LoVo (cell line): Measurements from ENCODE around the gene CCT4.
"Not testable (repeated sequence)": the region's sequence is repeated elsewhere in the genome, so short reads cannot be mapped to it uniquely, and the experiment has no call there.

Source experiments
- DNase-seq: peaks from one replicate; pipeline ENCODE4 v3.0.0-alpha.2; 2016; ENCODE audit warnings: low spot score

CCT4 gene, protein sequence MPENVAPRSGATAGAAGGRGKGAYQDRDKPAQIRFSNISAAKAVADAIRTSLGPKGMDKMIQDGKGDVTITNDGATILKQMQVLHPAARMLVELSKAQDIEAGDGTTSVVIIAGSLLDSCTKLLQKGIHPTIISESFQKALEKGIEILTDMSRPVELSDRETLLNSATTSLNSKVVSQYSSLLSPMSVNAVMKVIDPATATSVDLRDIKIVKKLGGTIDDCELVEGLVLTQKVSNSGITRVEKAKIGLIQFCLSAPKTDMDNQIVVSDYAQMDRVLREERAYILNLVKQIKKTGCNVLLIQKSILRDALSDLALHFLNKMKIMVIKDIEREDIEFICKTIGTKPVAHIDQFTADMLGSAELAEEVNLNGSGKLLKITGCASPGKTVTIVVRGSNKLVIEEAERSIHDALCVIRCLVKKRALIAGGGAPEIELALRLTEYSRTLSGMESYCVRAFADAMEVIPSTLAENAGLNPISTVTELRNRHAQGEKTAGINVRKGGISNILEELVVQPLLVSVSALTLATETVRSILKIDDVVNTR

DNA sequence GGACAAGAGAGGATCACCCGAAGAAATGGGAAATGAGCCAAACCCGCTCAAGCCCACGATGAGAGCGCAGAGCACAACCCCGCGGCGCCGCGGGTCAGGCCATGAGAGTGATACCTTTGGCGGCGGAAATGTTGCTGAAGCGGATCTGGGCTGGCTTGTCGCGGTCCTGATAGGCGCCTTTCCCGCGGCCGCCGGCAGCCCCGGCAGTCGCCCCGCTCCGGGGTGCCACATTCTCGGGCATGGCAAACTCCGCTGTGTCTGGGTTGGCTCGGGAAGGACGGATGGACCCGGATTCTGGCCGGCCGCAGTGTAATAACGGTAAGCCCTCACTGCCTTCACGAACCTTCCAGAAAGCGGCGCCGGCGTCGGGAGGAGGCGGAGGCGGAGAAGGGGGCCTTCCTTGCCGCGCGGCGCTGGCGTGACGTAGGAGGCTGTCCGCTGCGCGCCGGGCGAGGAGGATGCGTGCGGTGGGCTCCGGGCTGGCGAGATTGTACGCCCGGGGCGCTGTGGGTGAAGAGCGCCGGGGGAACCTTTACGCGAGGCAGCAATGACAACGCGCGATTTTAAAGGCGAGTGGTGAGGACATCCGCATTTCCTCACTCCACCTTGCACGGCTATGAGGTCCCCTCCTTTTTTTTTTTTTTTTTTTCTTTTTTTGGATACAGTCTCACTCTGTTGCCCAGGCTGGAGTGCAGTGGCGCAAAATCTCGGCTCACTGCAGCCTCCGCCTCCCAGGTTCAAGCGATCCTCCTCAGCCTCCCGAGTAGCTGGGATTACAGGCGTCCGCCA lies at the start of gene CCT4:
Gene CCT4, minus strand, starts transcription at position 390 of the 789 bp plus-strand sequence. Its CDS starts 149 bp downstream, at position 241.
- DNase-seq: peak; percentile 87

DNA sequence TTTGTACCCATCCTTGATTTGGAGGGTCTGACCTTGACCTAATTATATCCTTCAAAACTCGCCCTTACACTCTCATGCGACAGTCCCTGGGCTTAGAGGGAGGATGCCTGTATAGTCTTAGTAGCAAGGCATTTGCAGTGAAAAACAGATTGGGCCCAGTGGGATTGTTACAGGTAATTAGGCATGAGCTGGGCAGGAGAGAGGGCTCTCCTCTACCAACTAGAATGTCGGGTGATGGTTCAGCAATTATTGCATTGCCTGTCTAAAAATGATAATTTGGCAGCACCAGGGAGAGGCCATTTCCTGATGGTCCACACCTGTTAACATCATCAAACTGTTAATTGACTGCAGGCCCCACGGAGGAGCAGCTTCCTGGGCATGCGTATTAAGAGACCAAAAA lies 49.4 kb upstream of the CCT4 start:
- DNase-seq: no peak

DNA sequence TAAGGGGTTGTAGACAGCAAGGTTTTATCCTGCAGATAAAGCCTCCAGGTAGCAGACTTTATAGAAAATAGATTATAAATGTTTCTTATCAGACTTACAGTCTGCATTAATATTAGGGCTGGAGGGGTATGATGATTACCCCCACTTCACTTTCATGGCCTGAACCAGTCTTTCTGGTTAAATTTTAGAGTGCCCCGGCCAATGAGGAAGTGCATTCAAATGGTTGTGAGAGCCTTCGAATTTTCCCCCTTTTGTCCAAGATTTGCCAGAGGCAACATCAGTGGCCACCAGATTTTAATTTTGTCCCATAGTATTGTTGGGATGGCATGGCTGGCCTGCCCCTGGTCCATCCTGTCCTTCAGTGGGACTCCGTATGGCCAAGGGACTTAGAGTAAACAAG lies 48.6 kb upstream of the CCT4 start:
- no peak for DNase-seq

DNA sequence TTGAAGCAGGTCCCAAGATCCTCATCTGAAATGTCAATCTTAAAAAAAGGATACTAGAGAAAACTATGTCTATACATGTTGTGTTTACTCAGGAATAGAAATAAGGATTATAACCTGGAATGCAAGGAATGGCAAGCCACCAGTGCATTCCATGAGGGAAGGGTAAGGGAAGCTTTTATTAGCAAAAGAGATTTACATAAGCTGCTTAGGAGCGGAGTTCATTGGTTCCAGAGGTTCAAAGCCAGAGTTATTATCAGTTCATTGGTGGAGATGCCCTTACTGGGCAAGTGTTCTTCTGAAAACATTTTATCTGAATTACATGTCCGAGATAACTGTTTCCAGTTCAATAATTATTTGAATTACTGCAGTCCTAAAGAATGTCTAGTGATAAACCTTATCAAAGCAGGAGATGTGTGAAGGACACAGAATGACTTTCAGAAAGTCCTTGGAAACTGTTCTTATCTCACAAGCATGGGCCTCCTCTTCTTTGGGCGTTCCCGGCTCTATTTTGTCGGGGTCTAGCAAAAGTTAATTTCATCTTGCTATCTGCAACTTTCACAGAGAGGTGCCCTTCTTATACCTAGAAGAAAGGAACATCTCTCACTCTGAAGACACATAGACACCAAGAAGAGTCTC lies 40.5 kb upstream of the CCT4 start:
- DNase-seq: no peak

DNA sequence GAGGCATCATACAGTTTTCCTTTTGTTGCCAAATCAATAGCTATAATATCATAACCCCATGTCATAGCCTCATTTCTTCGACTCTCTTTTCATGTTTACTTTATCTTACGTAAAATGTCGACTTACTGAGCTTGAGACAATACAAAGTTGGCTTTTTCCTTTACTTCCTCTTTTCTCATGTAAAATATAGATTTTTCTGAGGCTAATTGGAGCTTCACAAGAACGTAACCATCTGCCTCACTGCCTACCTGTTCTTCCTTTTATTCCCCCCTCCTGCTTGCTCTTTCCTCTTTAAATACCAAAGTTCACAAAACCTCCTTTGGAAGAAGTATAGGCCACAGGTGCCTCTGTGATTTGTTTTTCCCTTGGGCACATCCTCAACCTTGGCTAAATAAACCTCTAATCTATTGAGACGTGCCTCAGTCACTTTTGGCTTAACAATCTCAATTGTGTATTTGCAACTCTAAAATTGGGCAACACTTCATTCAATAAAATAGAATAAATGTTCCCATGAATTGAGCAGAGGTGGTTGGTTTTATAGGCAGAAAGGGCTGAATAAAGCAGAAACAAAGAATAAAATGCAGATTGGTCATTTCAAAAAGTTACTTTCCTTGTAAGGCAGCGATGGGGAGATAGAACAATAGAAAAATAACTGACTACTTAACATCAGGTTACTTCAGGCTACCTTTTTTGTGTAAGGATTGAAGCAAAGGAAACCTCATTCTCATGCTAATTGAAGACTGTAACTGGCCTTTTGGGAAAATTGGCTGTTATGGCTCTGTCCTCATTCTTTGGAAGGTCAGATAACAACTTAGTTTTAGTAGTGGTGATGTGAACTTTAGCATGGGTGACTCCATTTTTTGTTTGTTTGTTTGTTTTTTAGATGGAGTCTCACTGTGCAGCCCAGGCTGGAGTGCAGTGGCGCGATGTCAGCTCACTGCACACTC lies 38.3 kb upstream of the CCT4 start:
- DNase-seq: no peak

DNA sequence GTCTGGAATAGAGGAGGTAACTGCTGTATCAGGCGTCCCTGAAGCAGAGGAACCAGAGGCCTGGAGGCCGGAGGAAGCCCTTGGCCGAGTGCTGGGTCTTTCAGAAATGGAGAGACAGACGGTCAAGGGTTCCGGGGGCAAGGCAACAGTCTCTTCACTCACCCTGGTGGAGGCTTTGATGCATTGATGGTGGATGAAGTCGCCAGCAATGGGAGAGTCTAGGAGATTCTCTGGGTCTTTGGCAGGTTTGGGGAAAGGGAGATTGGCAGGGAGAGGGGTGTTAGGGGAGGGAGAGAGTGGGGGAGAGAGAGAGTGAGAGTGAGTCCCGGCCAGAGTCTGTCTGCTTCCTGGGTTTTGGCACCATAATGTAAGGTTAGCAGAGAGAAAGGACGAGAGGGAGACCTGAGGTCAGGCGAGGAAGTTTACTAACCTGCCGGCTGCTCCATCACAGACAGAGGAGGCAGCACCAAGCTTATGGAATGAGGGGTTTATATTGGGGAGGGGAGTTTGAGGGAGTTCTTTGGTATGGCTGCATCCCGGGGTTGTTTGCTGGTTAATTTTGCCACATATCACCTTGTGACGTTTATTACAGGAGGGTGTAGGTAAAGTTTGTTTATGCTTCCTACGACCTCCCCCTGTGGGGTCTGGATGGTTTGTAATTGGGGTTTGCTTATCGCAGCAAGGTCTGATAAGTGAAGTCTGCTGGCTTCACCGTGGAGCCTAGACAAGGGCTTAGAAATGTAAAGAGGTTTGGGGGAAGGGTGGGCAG lies 36.6 kb upstream of the CCT4 start:
- DNase-seq: no peak

DNA sequence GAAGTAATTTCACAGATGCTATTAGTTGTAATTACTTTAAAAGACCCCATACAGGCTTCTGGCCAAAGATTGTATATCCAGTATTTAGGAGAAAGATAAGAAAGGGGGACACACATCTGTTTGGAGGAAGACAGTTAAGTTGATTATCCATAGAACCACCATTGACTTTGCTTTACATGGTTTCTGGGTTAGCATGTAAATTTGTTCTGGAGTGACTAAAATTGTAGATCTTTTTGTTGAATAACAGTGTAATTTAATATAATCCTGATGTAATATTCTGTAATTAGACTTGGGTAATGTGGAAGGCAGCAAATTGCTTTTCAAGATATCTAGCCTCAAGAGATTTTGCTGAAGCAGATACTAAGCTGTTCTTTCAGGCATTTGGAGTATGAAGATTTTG lies 34.3 kb upstream of the CCT4 start:
- DNase-seq: no peak

DNA sequence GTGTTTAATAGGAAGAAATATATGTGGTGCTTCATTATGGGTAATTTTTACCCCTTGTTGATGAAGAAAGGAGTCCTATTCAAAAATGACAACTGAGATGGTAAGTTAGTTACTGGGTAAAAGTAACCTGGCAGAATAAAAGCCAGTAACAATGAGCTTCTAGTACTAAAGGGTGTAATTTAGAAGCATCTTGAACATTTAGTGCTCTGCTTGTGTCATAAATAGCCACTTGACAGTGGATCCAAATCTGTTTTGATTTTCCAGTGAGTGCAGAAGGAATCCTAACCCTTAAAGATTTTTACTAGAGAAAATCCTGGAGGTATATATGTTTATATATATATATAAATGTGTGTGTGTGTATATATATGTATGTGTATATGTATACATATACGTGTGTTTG lies 32.1 kb upstream of the CCT4 start:
- no peak for DNase-seq

DNA sequence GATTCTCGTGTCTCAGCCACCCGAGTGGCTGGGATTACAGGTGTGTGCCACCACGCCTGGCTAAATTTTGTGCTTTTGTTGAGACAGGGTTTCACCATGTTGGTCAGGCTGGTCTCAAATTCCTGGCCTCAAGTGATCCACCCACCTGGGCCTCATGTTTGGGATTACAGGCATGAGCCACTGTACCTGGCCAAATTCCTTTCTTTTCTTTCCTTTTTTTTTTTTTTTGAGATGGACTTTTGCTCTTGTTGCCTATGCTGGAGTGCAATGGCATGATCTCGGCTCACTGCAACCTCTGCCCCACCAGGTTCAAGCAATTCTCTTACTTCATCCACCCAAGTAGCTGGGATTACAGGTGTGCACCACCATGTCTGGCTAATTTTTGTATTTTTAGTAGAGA lies 26.3 kb upstream of the CCT4 start:
- not testable (repeated sequence) for DNase-seq

DNA sequence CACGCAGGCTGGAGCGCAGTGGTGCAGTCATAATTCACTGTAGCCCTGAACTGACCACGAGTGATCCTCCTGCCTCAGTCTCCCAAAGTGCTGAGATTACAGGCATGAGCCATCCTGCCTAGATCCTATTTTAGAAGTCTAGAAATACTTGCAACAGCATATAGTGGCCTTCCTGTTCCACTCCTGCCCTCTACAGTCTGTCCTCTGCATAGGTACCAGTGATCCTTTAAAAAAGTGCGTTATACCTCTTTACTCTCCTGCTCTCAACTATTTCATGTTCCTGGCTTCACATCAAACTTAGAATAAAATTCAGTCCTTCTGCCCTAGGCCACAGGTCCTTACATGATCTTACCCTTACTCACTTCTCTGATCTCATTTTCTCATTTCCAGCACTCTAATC lies 23.1 kb upstream of the CCT4 start:
- no peak for DNase-seq

DNA sequence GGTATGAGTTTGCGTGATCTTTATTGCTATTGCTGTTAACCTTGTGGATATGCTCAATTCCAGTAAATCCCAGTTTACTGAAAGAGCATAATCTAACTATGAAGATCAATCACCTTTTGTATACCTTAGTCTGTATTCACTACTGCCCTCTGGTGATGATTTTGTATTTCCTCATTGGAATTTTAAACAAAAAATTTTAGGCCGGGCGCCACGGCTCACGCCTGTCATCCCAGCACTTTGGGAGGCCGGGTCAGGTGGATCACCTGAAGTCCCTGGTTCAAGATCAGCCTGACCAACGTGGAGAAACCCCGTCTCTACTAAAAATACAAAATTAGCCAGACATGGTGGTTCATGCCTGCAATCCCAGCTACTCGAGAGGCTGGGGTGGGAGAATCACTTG lies 22.1 kb upstream of the CCT4 start:
- no peak for DNase-seq

DNA sequence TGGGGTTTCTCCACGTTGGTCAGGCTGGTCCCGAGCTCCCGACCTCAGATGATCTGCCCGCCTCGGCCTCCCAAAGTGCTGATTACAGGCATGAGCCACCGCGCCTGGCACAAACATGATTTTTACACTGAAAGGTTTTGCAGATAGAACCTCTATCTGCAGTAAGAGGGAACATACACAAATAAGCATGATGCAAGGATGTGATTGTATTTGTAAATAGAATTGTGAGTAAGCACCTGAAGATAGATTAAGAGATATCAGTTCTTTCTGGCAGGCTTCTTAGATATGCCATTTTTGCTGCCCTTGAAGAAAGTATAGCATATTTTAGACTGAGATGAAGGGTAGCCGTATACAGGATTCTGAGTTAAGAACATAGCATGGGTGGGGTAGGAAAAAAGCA lies 20.7 kb upstream of the CCT4 start:
- no peak for DNase-seq

DNA sequence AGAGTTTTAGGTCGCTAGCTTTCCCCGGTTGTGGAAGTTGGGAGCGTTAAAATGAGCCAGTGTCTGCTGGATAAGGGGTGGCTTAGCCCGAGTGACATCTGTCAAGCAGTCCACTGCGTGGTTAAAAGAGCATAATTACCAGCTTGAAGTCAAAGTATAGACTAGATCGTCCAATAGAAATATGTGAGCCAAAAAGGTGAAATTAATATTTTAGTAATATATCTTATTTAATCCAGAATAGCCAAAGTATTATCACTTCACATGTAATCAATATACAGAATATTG lies 17.7 kb upstream of the CCT4 start:
- no peak for DNase-seq

DNA sequence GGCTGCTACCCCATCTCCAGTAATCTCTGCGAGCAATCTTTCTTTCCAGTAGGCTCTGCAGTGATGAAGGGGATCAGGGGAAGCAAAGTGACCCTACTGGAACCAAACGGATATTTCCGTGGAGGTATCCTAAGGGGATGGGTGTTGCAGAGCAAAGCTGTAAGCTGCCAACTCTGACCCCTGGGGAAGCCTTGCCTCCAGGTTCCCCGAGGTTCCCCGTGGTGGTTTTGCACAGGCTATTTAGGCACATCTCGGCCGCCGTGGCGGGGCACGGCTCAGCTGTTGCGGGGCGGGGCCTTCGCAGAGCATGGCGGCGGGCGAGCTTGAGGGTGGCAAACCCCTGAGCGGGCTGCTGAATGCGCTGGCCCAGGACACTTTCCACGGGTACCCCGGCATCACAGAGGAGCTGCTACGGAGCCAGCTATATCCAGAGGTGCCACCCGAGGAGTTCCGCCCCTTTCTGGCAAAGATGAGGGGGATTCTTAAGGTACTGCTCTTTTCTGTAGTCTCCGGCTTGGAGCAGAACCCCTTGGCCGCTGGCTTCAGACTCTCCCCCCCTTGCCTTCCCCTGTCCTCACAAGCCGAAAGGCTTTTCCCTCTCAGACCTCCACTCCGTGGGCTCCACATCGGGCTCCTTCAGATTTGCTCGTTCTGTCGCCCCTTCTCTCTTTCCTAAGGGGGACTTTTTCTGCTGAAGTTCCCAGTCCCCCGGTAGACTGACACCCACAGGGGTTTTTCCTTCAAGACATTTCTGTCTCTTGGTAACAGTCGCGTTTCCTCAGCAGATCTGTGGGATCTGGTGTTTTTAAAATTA lies 17.1 kb upstream of the CCT4 start, which contains the start of gene COMMD1:
Gene COMMD1, plus strand, starts transcription at position 303 of the 814 bp plus-strand sequence. Its CDS starts 5 bp downstream, at position 308.
- peak; percentile 74 for DNase-seq

DNA sequence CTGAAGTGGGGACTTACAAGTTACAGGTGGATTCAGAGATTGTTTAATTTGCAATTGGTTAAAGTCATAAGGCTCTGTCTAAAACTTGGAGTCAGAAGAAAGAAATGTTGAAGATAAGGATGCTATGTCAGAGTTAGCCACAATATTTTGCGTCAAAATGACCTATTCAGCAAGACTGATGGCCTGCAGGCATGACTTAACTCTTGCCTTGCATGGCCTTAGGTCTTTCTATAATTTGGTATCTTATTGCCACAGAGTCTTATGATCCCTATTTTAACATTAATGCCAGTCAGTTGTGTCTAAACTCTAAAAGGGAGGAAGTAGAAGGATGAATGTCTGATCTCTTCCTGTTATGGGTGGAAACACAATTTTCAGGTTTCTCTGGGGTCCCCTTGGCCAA lies 11.8 kb upstream of the CCT4 start:
- no peak for DNase-seq

DNA sequence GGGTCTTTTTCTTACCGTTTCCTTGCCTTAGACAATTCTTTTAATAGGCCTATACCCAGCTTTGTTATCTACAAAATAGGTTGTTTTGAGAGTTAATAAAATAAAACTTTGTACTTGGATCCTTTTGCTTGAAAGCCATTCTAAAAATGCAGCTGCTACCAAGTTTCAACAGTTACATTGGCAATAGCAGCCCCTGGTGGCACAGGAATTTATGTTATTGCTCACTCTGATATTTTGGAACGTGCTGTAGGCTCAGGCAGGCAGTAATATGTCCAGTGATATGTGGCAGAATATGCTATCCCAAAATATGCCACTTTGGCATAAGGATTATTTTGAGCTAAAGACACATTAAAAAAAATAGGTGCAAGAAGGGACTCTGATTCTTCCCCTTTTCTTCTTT lies 10.4 kb upstream of the CCT4 start:
- no peak for DNase-seq

DNA sequence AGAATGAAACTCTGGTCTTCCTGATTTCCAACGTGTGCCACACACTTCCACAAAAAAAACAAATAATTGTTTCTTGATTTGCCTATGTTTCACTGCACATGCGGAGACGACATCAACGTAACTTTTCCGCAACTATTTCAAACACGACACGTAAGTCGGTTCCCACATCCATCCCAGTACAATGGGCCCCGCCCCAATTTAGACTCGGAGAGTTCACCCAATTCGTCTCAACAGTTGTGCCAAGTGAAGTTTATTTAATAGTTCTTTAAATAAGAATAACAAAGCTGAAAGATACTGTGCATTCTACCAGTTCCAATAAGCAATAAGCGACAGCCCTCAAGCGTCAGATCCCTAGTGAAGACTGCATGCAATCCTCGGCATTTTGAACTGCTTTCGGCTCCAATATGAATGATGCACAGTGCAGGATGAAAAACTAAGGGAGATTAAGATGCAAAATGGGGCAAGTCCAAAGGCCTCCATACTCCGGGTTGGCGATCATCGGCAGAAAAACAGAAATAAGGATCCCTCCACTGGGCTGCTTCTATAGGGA lies 664 bp downstream of the CCT4 start:
- peak; percentile 35 for DNase-seq

DNA sequence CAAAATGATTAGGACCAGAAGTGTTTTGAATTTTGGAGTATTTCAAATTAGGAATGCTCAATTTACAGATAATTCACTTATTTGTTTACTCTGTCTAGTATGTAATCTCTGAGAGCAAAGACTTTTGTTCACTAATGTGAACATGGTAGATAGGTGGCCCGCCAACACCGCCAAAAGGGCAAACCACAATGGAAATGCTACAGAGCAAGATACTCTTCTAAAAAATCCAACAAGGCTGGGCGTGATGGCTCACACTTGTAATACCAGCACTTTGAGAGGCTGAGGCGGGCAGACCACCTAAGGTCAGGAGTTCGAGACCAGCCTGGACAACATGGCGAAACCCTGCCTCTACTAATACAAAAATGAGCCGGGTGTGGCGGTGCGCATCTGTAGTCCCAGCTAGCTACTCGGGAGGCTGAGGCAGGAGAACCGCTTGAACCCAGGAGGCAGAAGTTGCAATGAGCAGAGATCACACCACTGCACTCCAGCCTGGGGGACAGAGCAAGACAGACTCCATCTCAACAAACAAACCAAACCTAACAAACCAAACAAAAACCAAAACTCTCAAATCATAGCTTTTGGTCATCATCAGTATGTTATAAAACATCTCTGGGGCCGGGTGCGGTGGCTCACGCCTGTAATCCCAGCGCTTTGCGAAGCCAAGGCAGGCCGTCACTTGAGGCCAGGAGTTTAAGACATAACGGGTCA lies 2.4 kb downstream of the CCT4 start:
- DNase-seq: no peak

DNA sequence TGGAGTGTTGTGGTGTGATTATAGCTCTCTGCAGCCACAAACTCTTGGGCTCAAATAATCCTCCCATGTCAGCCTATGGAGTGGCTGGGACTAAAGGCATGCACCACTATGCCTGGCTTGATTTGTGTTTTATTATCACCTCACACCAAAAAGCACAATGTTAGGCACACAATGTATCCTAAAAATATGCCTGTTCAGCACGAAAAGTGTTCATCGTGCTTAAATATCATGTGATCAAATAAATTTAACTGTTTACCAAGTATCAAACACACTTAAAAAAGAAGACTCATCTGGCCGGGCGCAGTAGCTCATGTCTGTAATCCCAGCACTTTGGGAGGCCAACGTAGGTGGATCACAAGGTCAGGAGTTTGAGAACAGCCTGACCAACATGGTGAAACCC lies 5.6 kb downstream of the CCT4 start:
- no peak for DNase-seq
